Lower lobe of right lung (tissue), 2 donors: Measurements from ENCODE around the gene TBL1XR1. TPM values are rescaled to one million over a fixed set of nuclear protein-coding genes. Genes with fewer than 3 reads are reported as not detected.

Experiments
- ATAC-seq, 2 donors: fragments of 200-7000 bp; cut with Tn5 transposase; one replicate each; pipeline ENCODE4 v1.9.1; 2020 to 2022; ENCODE audit warnings: mild to moderate bottlenecking in 2 of 2, moderate library complexity in 2 of 2
- DNase-seq: peaks from one replicate; pipeline ENCODE4 v3.0.0-alpha.2; 2020
- H3K27ac ChIP-seq: fragments of 200-600 bp; one replicate; pipeline ENCODE4 v1.8.0; 2022
- H3K27me3 ChIP-seq: fragments of 200-600 bp; one replicate; pipeline ENCODE4 v1.8.0; 2022; ENCODE audit warnings: low read depth
- H3K36me3 ChIP-seq: fragments of 200-600 bp; one replicate; pipeline ENCODE4 v1.8.0; 2022; ENCODE audit warnings: mild to moderate bottlenecking
- H3K4me1 ChIP-seq: fragments of 200-600 bp; one replicate; pipeline ENCODE4 v1.8.0; 2022
- H3K4me3 ChIP-seq: fragments of 200-600 bp; one replicate; pipeline ENCODE4 v1.8.0; 2022; ENCODE audit warnings: mild to moderate bottlenecking
- H3K9me3 ChIP-seq: fragments of 200-600 bp; one replicate; pipeline ENCODE4 v1.8.0; 2022
- intact Hi-C: fragments of 100-400 bp; cut with DNase I; formaldehyde crosslinking; loops from one replicate; pipeline ENCODE4 v1.11.0; 2022
- total RNA-seq: library from RNA; stranded (reverse); fragmentation: NEBNext Ultra II Directional; extraction: Animal tissue kit (Norgen Biotek cat#: 25700); gene quantifications from one replicate; pipeline ENCODE4 v1.2.1, GENCODE V29; 2021
- TF ChIP-seq, protein P1 (sequence below): fragments of 200-600 bp; IDR thresholded peaks from one replicate; pipeline ENCODE4 v1.8.0; 2022; ENCODE audit warnings: antibody characterized with exemption, mild to moderate bottlenecking
- donor health status: DM: no; HTN: yes; CAD: no; lungs with severe emphysema.

Gene TBL1XR1
- total RNA-seq, 1 donor from 2014 or later, result 160 TPM

GRCh38 chr3:177065285-177066033, 131.8 kb downstream of the TBL1XR1 start:
- no peak for ATAC-seq
- Histone ChIP-seq H3K4me1 (peaks cover 8% of the 10 kb centered on the region), H3K36me3 (no peaks in the 10 kb centered on the region), H3K27me3 (no peaks in the 10 kb centered on the region), H3K27ac (no peak overlapping the region), H3K9me3 (no peaks in the 10 kb centered on the region), H3K4me3 (no peak overlapping the region)
- TF ChIP-seq, protein P1, sequence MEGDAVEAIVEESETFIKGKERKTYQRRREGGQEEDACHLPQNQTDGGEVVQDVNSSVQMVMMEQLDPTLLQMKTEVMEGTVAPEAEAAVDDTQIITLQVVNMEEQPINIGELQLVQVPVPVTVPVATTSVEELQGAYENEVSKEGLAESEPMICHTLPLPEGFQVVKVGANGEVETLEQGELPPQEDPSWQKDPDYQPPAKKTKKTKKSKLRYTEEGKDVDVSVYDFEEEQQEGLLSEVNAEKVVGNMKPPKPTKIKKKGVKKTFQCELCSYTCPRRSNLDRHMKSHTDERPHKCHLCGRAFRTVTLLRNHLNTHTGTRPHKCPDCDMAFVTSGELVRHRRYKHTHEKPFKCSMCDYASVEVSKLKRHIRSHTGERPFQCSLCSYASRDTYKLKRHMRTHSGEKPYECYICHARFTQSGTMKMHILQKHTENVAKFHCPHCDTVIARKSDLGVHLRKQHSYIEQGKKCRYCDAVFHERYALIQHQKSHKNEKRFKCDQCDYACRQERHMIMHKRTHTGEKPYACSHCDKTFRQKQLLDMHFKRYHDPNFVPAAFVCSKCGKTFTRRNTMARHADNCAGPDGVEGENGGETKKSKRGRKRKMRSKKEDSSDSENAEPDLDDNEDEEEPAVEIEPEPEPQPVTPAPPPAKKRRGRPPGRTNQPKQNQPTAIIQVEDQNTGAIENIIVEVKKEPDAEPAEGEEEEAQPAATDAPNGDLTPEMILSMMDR, result no peak
- intact Hi-C loops, result no loop called here
- DNase-seq, result no peak

- TF ChIP-seq, protein P1, result no peak
- intact Hi-C loops, result no loop called here
- no peaks in the 10 kb centered on the region for H3K36me3 ChIP-seq
- no peak overlapping the region for H3K27ac ChIP-seq
- DNase-seq (no peak), ATAC-seq (no peak)
- no peaks in the 10 kb centered on the region for H3K27me3 ChIP-seq
- no peaks in the 10 kb centered on the region for H3K9me3 ChIP-seq
- peaks cover 8% of the 10 kb centered on the region for H3K4me1 ChIP-seq
- no peak overlapping the region for H3K4me3 ChIP-seq
These were observed 135.1 kb downstream of the TBL1XR1 start for GRCh38 chr3:177062052-177062732.

DNA sequence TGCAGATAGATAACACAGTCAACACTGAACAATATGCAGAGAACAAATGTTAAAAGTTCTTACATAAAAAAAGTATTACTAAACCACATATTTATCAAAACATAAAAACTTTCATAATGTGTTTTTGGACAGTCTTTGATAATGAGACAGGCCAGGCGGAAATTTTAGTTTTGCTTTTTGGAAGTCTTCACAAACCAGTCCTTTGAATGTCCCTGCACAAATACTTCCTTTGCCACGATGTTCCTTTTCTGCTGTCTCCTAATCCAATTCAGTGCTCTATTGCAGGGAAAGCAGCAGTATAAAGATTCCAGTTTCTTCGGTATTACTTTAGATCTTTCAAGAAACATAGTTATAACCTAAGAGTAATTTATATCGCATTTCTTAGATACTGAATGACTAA, 135.9 kb downstream of the TBL1XR1 start:
- no peak overlapping the region for H3K27ac ChIP-seq
- no peaks in the 10 kb centered on the region for H3K9me3 ChIP-seq
- no peak overlapping the region for H3K4me3 ChIP-seq
- peaks cover 12% of the 10 kb centered on the region for H3K4me1 ChIP-seq
- no peaks in the 10 kb centered on the region for H3K27me3 ChIP-seq
- ATAC-seq (no peak), DNase-seq (no peak)
- no peaks in the 10 kb centered on the region for H3K36me3 ChIP-seq
- intact Hi-C loops, result no loop called here
- TF ChIP-seq, protein P1, result no peak

- no peaks in the 10 kb centered on the region for H3K36me3 ChIP-seq
- no peak overlapping the region for H3K4me3 ChIP-seq
- H3K9me3 ChIP-seq, result no peaks in the 10 kb centered on the region
- intact Hi-C loops, result no loop called here
- peaks cover 18% of the 10 kb centered on the region for H3K4me1 ChIP-seq
- no peaks in the 10 kb centered on the region for H3K27me3 ChIP-seq
- no peak overlapping the region for H3K27ac ChIP-seq
- no peak for DNase-seq
- TF ChIP-seq, protein P1, result no peak
- no peak for ATAC-seq
These were observed 136.8 kb downstream of the TBL1XR1 start for GRCh38 chr3:177060492-177060891.

DNA sequence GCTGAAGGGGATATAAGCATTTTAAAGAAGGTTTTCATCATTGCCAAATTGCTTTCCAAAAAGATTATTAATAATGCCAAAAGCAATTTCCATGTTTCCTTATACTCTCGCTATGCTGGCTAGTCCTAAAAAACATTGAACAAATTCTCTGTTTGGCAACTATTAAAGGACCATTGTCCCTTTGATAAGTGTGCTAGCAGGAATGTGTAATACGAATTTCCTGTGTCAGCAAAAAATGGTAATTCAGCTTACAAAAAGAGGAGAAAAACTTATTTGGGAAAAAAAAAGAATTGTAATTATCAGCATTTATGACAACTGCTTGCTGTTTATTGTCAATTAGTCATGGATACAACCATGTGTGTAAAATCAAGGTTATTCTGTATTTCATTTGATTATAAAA, 138.6 kb downstream of the TBL1XR1 start:
- Histone ChIP-seq H3K9me3 (no peaks in the 10 kb centered on the region), H3K27me3 (no peaks in the 10 kb centered on the region), H3K4me3 (no peak overlapping the region), H3K4me1 (peaks cover 12% of the 10 kb centered on the region), H3K27ac (no peak overlapping the region), H3K36me3 (no peaks in the 10 kb centered on the region)
- TF ChIP-seq, protein P1, result no peak
- intact Hi-C loops, result loop anchor here (10.0 kb wide), 1 partner anchor 136 kb away; the partner anchor contains the start of gene TBL1XR1
- ATAC-seq (no peak), DNase-seq (no peak)
